GM12892 (cell line): Measurements from ENCODE around the gene LEF1.

Source experiments
- POLR2A ChIP-seq: IDR thresholded peaks from 2 replicates; pipeline ENCODE4 v1.6.1; 2011; ENCODE audit warnings: low read depth, low read length, control low read depth
- POLR2AphosphoS5 ChIP-seq: IDR thresholded peaks from 2 replicates; pipeline ENCODE4 v1.6.1; 2011; ENCODE audit warnings: low read depth, low read length, control low read depth
- TAF1 ChIP-seq: IDR thresholded peaks from 2 replicates; pipeline ENCODE4 v1.6.1; 2011; ENCODE audit warnings: low read depth, mild to moderate bottlenecking, control low read depth, low read length, borderline replicate concordance

DNA sequence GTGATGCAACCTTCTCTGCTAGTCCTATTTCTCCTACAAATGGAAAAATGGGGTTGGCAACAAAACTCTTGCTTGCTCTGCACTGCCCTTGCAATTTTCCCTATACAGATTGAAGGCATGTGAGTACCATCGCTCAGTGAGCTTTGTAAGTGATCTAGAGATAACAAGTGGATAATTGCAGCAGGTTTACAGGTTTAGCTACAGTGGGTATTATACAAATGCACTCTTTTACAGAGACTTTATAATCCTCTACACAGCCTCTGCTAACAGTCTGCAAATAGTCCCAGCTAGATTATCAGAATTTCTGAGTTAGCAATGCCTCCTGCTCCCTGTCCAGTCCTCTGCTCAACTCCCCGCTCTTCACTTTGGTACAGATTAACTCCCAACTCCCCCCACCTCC, 11.1 kb downstream of the LEF1 start:
- no peak for TF ChIP-seq POLR2AphosphoS5
- no peak for TF ChIP-seq POLR2A
- no peak for TF ChIP-seq TAF1
